Neuronal stem cell (in vitro differentiated cells): ENCODE results near the gene DLGAP4.

Source experiments
- DNase-seq: peaks from one replicate; pipeline ENCODE4 v3.0.0-alpha.2; 2013; ENCODE audit warnings: low spot score
- H2AFZ ChIP-seq: one replicate; pipeline ENCODE4 v1.6.1; 2013; ENCODE audit warnings: mild to moderate bottlenecking, low read length, inconsistent platforms
- H2AK5ac ChIP-seq: 2 replicates; pipeline ENCODE4 v1.6.1; 2013; ENCODE audit warnings: low read depth, mild to moderate bottlenecking, inconsistent platforms, low read length, moderate library complexity, mixed read lengths
- H2BK120ac ChIP-seq: 2 replicates; pipeline ENCODE4 v1.6.1; 2013; ENCODE audit warnings: low read depth, mild to moderate bottlenecking, inconsistent platforms, low read length, moderate library complexity, mixed read lengths
- H2BK12ac ChIP-seq: one replicate; pipeline ENCODE4 v1.6.1; 2013; ENCODE audit warnings: low read length, inconsistent platforms
- H2BK15ac ChIP-seq: 2 replicates; pipeline ENCODE4 v1.6.1; 2013; ENCODE audit warnings: mild to moderate bottlenecking, low read length, inconsistent platforms, mixed read lengths
- H2BK5ac ChIP-seq: one replicate; pipeline ENCODE4 v1.6.1; 2013; ENCODE audit warnings: inconsistent platforms, mild to moderate bottlenecking, low read length, moderate library complexity
- H3K14ac ChIP-seq: one replicate; pipeline ENCODE4 v1.6.1; 2013; ENCODE audit warnings: low read length, inconsistent platforms
- H3K18ac ChIP-seq: 2 replicates; pipeline ENCODE4 v1.6.1; 2013; ENCODE audit warnings: low read length, inconsistent platforms
- H3K23ac ChIP-seq: 2 replicates; pipeline ENCODE4 v1.6.1; 2013; ENCODE audit warnings: low read depth, mild to moderate bottlenecking, mixed read lengths, low read length, inconsistent platforms; ENCODE audit not compliant: poor library complexity
- H3K27ac ChIP-seq: replicated peaks from 3 replicates; pipeline ENCODE4 v1.5.1; 2013; ENCODE audit warnings: low read length, inconsistent platforms
- H3K27me3 ChIP-seq, 3 experiments: 2 replicates each; pipeline ENCODE4 v1.6.1; 2013; ENCODE audit warnings: low read length in 3 of 3, mild to moderate bottlenecking in 2 of 3, inconsistent platforms in 1 of 3, low read depth in 1 of 3, mixed read lengths in 1 of 3, moderate library complexity in 1 of 3; ENCODE audit not compliant: control insufficient read depth in 3 of 3, insufficient read depth in 3 of 3
- H3K36me3 ChIP-seq, 2 donors: replicated peaks in 1 of 2; 2 replicates each; pipeline ENCODE4 v1.6.1; 2013; ENCODE audit warnings: low read length in 2 of 2; ENCODE audit not compliant: control insufficient read depth in 2 of 2, insufficient read depth in 2 of 2
- H3K4ac ChIP-seq: 2 replicates; pipeline ENCODE4 v1.6.1; 2013; ENCODE audit warnings: inconsistent platforms, mild to moderate bottlenecking, low read length, moderate library complexity
- H3K4me1 ChIP-seq, 2 donors: 1 replicate in 1 of 2; 2 replicates in 1 of 2; pipeline ENCODE4 v1.6.1; 2013; ENCODE audit warnings: low read length in 2 of 2, low read depth in 1 of 2; ENCODE audit not compliant: control insufficient read depth in 2 of 2, insufficient read depth in 1 of 2
- H3K4me2 ChIP-seq: one replicate; pipeline ENCODE4 v1.6.1; 2013; ENCODE audit warnings: mild to moderate bottlenecking, low read length, inconsistent platforms; ENCODE audit not compliant: insufficient read depth, poor library complexity, severe bottlenecking
- H3K4me3 ChIP-seq, 2 donors: 2 replicates each; pipeline ENCODE4 v1.5.1; 2013; ENCODE audit warnings: low read length in 2 of 2, mild to moderate bottlenecking in 2 of 2, inconsistent platforms in 1 of 2, moderate library complexity in 1 of 2
- H3K79me1 ChIP-seq: one replicate; pipeline ENCODE4 v1.6.1; 2013; ENCODE audit warnings: low read depth, mild to moderate bottlenecking, inconsistent platforms, low read length, moderate library complexity
- H3K9ac ChIP-seq: one replicate; pipeline ENCODE4 v1.6.1; 2013; ENCODE audit warnings: mild to moderate bottlenecking, low read depth, low read length, inconsistent platforms; ENCODE audit not compliant: poor library complexity
- H3K9me3 ChIP-seq, 2 donors: replicated peaks in 1 of 2; 2 replicates each; pipeline versions ENCODE3 to v1.6.1; 2013; ENCODE audit warnings: low read length in 2 of 2, mild to moderate bottlenecking in 2 of 2, inconsistent platforms in 1 of 2, low read depth in 1 of 2, mixed read lengths in 1 of 2, moderate library complexity in 1 of 2; ENCODE audit not compliant: control insufficient read depth in 2 of 2, insufficient read depth in 1 of 2
- H4K8ac ChIP-seq: one replicate; pipeline ENCODE4 v1.6.1; 2013; ENCODE audit warnings: low read depth, mild to moderate bottlenecking, inconsistent platforms, low read length, moderate library complexity
- H4K91ac ChIP-seq: one replicate; pipeline ENCODE4 v1.6.1; 2013; ENCODE audit warnings: low read length, low read depth, mild to moderate bottlenecking, inconsistent platforms; ENCODE audit not compliant: poor library complexity
- WGBS, 2 donors: extraction: QIAGEN DNeasy Blood & Tissue Kit; methylation state at CpG; one replicate each; pipeline ENCODE4 v1.1.7; 2013; ENCODE audit warnings: missing lambda C conversion rate in 2 of 2, mixed read lengths in 1 of 2; ENCODE audit not compliant: insufficient read length in 2 of 2, insufficient replicate concordance in 1 of 2; ENCODE audit errors: extremely low coverage in 2 of 2; 5-methylcytosine and 5-hydroxymethylcytosine counted together

The DLGAP4 gene

DNA sequence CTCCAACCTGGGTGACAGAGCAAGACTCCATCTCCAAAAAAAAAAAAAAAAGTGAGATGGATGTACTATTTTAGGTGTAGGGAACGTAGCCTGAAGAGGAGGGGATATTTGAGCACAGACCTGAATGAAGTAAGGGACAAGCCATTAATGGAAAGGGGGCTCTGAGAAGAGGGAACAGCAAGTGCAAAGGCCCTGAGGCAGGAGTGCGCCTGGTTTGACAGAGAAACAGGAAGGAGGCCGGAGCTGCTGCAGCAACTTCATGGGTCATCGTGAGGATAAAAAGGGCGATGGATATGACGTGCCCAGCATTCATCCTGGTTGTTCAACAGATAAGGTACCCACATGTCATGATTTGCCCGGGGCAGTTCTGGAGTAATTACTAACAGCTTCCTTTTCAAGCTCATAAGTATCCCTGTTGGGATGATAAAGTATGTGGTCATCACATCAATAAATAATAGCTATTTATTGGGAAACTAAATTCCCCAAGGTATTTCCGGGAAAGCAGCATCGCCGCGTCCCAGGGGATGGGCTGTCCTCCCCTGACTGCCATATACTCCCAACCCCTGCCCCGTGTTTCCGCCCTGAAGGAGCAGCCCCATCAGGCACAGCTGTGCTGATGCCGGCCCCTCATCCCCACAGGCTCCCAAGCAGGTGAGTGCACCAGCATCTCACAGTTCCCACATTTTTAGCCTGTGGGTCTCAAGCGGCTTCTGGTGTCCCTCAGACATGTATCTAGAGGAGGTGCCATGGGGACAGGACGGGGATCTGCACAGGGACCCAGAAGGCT, 43.4 kb downstream of the DLGAP4 start:
- Histone ChIP-seq H4K8ac (no peak overlapping the region), H3K4me1 (peaks cover 0 to 6% of the 10 kb centered on the region in 2 donors), H2BK120ac (no peak overlapping the region), H3K27ac (no peak overlapping the region), H2AFZ (no peak overlapping the region), H3K4me3 (no peak overlapping the region), H3K14ac (no peak overlapping the region), H4K91ac (no peak overlapping the region), H3K36me3 (no peaks in the 10 kb centered on the region), H3K4ac (no peak overlapping the region), H3K27me3 (peaks cover 0 to 18% (median 0%) of the 10 kb centered on the region in 3 experiments), H3K4me2 (no peak overlapping the region), H2BK15ac (no peak overlapping the region), H2BK5ac (no peak overlapping the region), H3K9me3 (no peaks in the 10 kb centered on the region), H3K23ac (no peak overlapping the region), H3K79me1 (peaks cover 2% of the 10 kb centered on the region), H2BK12ac (no peak overlapping the region), H2AK5ac (no peak overlapping the region), H3K9ac (no peak overlapping the region), H3K18ac (no peak overlapping the region)
- DNase-seq: no peak
- WGBS, 2 donors: no CpG with 5 or more reads among the region's 16 CpGs

DNA sequence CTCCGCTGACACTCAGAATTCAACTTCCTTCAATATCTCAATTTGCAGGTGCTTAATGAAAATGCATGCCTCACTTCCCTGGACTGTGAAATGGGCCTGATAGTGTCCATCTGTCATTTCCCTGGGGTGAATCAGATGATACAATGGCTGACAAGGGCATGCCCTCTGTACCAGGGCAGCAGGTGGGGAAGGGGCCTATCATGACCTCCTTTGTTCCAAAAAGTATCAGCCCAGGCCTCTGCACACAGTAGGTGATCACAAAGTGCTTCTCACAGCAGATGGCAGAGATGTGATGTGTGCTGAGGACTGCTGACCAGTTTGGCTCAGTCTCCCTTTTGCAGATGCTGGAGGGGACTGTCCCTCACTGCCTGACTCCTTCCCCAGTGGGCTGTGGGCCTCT, 44.3 kb downstream of the DLGAP4 start:
- WGBS, 2 donors: no CpG with 5 or more reads among the region's 1 CpG
- H2AK5ac ChIP-seq: no peak overlapping the region

DNA sequence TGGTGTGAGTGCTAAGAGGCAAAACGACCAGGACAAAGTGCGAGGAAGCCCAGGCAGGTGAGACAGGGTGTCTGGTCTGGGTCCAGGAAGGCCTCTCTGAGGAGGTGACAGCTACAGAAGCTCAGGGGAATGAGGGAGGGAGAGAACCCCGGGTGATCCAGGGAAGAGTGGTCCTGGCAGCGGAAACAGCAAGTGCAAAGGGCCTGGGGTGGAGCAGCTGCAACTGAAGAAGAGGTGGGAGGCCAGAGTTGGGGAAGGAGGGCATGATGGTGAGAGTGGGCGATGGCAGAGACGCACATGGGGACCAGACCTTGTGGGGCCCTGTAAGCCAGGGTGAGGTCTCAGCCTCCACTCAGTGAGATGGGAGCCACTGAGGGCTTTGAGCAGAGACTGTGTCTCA, 45.8 kb downstream of the DLGAP4 start:
- Histone ChIP-seq H3K9ac (no peak overlapping the region), H3K4ac (no peak overlapping the region), H2BK5ac (peak overlapping the region; percentile 69), H3K14ac (no peak overlapping the region), H4K8ac (no peak overlapping the region), H3K4me3 (peak overlapping the region in 1 of 2 donors; percentile 39), H2BK12ac (no peak overlapping the region), H4K91ac (no peak overlapping the region), H2BK15ac (no peak overlapping the region), H2AFZ (no peak overlapping the region), H3K27me3 (peaks cover 0 to 18% (median 0%) of the 10 kb centered on the region in 3 experiments), H3K36me3 (no peaks in the 10 kb centered on the region), H3K9me3 (peaks cover 0 to 2% of the 10 kb centered on the region in 2 donors), H3K4me2 (no peak overlapping the region), H3K18ac (peak overlapping the region; percentile 8), H3K79me1 (peaks cover 2% of the 10 kb centered on the region), H2AK5ac (peak overlapping the region; percentile 65), H3K4me1 (peaks cover 0 to 6% of the 10 kb centered on the region in 2 donors), H2BK120ac (no peak overlapping the region), H3K23ac (no peak overlapping the region), H3K27ac (no peak overlapping the region)
- WGBS, 2 donors: no CpG with 5 or more reads among the region's 6 CpGs
- DNase-seq: no peak

More for the DNA sequence above, 44.3 kb downstream of the DLGAP4 start:
- H3K4ac ChIP-seq: no peak overlapping the region
- no peaks in the 10 kb centered on the region for H3K9me3 ChIP-seq
- no peak overlapping the region for H2BK5ac ChIP-seq
- no peak overlapping the region for H3K4me3 ChIP-seq
- no peak overlapping the region for H3K23ac ChIP-seq
- H3K79me1 ChIP-seq: peaks cover 2% of the 10 kb centered on the region
- H3K4me1 ChIP-seq: peaks cover 0 to 6% of the 10 kb centered on the region in 2 donors
- H2AFZ ChIP-seq: no peak overlapping the region
- H4K91ac ChIP-seq: no peak overlapping the region
- H2BK15ac ChIP-seq: no peak overlapping the region
- no peaks in the 10 kb centered on the region for H3K36me3 ChIP-seq
- peaks cover 0 to 18% (median 0%) of the 10 kb centered on the region in 3 experiments for H3K27me3 ChIP-seq
- no peak overlapping the region for H2BK12ac ChIP-seq
- H3K9ac ChIP-seq: no peak overlapping the region
- peak overlapping the region; percentile 54 for H3K18ac ChIP-seq
- H4K8ac ChIP-seq: no peak overlapping the region
- no peak for DNase-seq
- H3K4me2 ChIP-seq: no peak overlapping the region
- H3K14ac ChIP-seq: no peak overlapping the region
- H2BK120ac ChIP-seq: no peak overlapping the region
- H3K27ac ChIP-seq: no peak overlapping the region

DNA sequence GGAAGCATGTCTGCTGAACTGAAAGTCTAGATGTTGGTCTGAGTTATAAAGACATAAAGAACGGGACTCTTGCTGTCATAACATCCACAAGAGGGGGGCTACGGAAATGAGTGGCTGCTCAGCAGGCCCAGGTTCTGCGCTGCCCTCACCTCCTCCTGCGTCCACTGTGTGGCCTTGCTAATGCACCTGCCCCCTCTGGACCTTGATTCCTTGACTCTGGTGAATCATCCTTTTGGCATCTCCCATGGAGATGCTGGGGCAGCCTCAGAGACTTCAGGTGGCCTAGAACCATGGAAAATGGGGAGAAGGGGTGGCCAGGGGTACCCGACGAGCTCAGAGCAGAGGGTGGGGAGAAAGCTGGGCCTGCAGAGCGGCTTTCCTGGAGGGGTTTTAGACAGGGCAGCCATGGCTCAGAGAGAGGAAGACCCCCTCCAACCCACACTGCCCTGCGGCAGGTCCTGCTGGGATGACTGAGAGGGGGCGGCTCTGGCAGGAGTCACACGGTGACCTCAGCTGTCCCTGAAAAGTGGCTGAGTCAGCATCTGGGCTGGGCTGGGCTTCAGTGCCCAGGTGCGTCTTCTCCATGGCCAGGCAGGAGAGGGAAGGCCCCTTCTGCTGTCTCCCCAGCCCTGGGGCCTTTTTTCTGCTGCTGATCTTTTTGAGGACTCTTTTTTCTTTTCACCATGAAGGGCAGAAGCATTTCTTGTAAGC, 46.9 kb downstream of the DLGAP4 start:
- Histone ChIP-seq H3K4me1 (peaks cover 0 to 6% of the 10 kb centered on the region in 2 donors), H3K18ac (peak overlapping the region; percentile 63), H4K8ac (no peak overlapping the region), H3K27me3 (peaks cover 0 to 18% (median 0%) of the 10 kb centered on the region in 3 experiments), H3K9ac (no peak overlapping the region), H3K4me3 (no peak overlapping the region), H3K36me3 (no peaks in the 10 kb centered on the region), H3K23ac (no peak overlapping the region), H3K4ac (no peak overlapping the region), H3K27ac (no peak overlapping the region), H2AK5ac (peak overlapping the region; percentile 66), H3K79me1 (peaks cover 2% of the 10 kb centered on the region), H2BK120ac (no peak overlapping the region), H2BK15ac (peak overlapping the region; percentile 46), H2AFZ (peak overlapping the region; percentile 42), H2BK12ac (no peak overlapping the region), H4K91ac (no peak overlapping the region), H3K14ac (peak overlapping the region; percentile 31), H3K4me2 (no peak overlapping the region), H2BK5ac (no peak overlapping the region), H3K9me3 (peaks cover 0 to 2% of the 10 kb centered on the region in 2 donors)
- DNase-seq: no peak
- WGBS, 2 donors: no CpG with 5 or more reads among the region's 11 CpGs
